OCI-LY3 (cell line): Measurements from ENCODE around the gene KCNMB1.
A peak's percentile ranks its signal among the peaks of the same experiment; 100 is the strongest.

ENCODE experiments used
- H2AFZ ChIP-seq: fragments of 200-600, 300-600 bp; shearing (Covaris generic); 2 replicates; pipeline ENCODE4 v1.6.0; 2014; ENCODE audit warnings: antibody characterized with exemption, low read depth, low read length
- H3K27ac ChIP-seq: fragments of 200-600, 300-600 bp; sonication (generic); 2 replicates; pipeline ENCODE4 v1.5.1; 2014; ENCODE audit warnings: mild to moderate bottlenecking, low read length, moderate library complexity, mixed read lengths
- H3K27me3 ChIP-seq: fragments of 200-600, 300-600 bp; sonication (generic); 2 replicates; pipeline ENCODE4 v1.6.1; 2014; ENCODE audit warnings: low read depth, low read length, mixed read lengths
- H3K36me3 ChIP-seq: fragments of 200-600, 300-600 bp; sonication (generic); replicated peaks from 2 replicates; pipeline ENCODE3; 2014; ENCODE audit warnings: low read depth, low read length, mixed read lengths
- H3K4me1 ChIP-seq: fragments of 300-600, 200-600 bp; sonication (generic); 2 replicates; pipeline ENCODE4 v1.6.1; 2014; ENCODE audit warnings: low read length, mixed read lengths
- H3K4me2 ChIP-seq: fragments of 200-600, 300-600 bp; sonication (generic); 2 replicates; pipeline ENCODE4 v1.6.1; 2014; ENCODE audit warnings: low read length, mixed read lengths
- H3K4me3 ChIP-seq: fragments of 300-600, 200-600 bp; sonication (generic); 2 replicates; pipeline ENCODE4 v1.5.1; 2014; ENCODE audit warnings: antibody characterized with exemption, mild to moderate bottlenecking, low read length, moderate library complexity
- H3K79me2 ChIP-seq: fragments of 300-600, 200-600 bp; shearing (Covaris generic); 2 replicates; pipeline ENCODE4 v1.6.1; 2014; ENCODE audit warnings: mild to moderate bottlenecking, low read length, mixed read lengths
- H3K9ac ChIP-seq: fragments of 300-600, 200-600 bp; shearing (Covaris generic); 2 replicates; pipeline ENCODE4 v1.6.0; 2014; ENCODE audit warnings: mild to moderate bottlenecking, low read length, moderate library complexity
- H3K9me3 ChIP-seq: fragments of 200-600, 300-600 bp; shearing (Covaris generic); 2 replicates; pipeline ENCODE4 v1.6.1; 2014; ENCODE audit warnings: low read length, mixed read lengths; ENCODE audit not compliant: insufficient read depth
- H4K20me1 ChIP-seq: fragments of 200-600, 300-600 bp; sonication (generic); 2 replicates; pipeline ENCODE4 v1.6.1; 2016; ENCODE audit warnings: low read length, mixed read lengths; ENCODE audit not compliant: insufficient read depth
- CTCF ChIP-seq: fragments of 200-600, 300-600 bp; sonication (generic); IDR thresholded peaks from 2 replicates; pipeline ENCODE4 v1.5.1; 2014; ENCODE audit warnings: antibody characterized with exemption, low read length, low read depth
- EZH2phosphoT487 ChIP-seq: fragments of 200-600 bp; shearing (Covaris generic); IDR thresholded peaks from 2 replicates; pipeline ENCODE4 v1.6.1; 2018; ENCODE audit warnings: antibody characterized with exemption, mixed run types, low read depth

KCNMB1 gene

GRCh38 chr5:170362102-170362501 is 27.1 kb downstream of the KCNMB1 start:
- Histone ChIP-seq H4K20me1 (no peaks in the 10 kb centered on the region), H3K36me3 (no peaks in the 10 kb centered on the region), H3K9me3 (no peaks in the 10 kb centered on the region), H2AFZ (no peak overlapping the region), H3K27ac (no peak overlapping the region), H3K4me3 (no peak overlapping the region), H3K4me1 (peaks cover 34% of the 10 kb centered on the region), H3K4me2 (no peak overlapping the region), H3K79me2 (no peaks in the 10 kb centered on the region), H3K27me3 (no peaks in the 10 kb centered on the region), H3K9ac (no peak overlapping the region)
- TF ChIP-seq CTCF (no peak), EZH2phosphoT487 (no peak)

- H3K27me3 ChIP-seq = no peaks in the 10 kb centered on the region
- no peaks in the 10 kb centered on the region for H4K20me1 ChIP-seq
- no peak overlapping the region for H3K27ac ChIP-seq
- H3K4me1 ChIP-seq = peaks cover 34% of the 10 kb centered on the region
- H3K36me3 ChIP-seq = no peaks in the 10 kb centered on the region
- H3K4me3 ChIP-seq = no peak overlapping the region
- H2AFZ ChIP-seq = no peak overlapping the region
- H3K9ac ChIP-seq = no peak overlapping the region
- TF ChIP-seq CTCF (no peak), EZH2phosphoT487 (no peak)
- H3K79me2 ChIP-seq = no peaks in the 10 kb centered on the region
- H3K9me3 ChIP-seq = no peaks in the 10 kb centered on the region
- no peak overlapping the region for H3K4me2 ChIP-seq
Measured at GRCh38 chr5:170361616-170362015, 27.6 kb downstream of the KCNMB1 start.

- H3K9ac ChIP-seq = no peak overlapping the region
- H3K27me3 ChIP-seq = no peaks in the 10 kb centered on the region
- no peak overlapping the region for H3K27ac ChIP-seq
- H2AFZ ChIP-seq = peak overlapping the region; percentile 62; the same call in 1 of the 2 replicates
- TF ChIP-seq EZH2phosphoT487 = no peak
- peak overlapping the region; percentile 37 for H3K4me2 ChIP-seq
- H3K9me3 ChIP-seq = no peaks in the 10 kb centered on the region
- no peaks in the 10 kb centered on the region for H4K20me1 ChIP-seq
- peaks cover 34% of the 10 kb centered on the region for H3K4me1 ChIP-seq
- no peak overlapping the region for H3K4me3 ChIP-seq
- H3K79me2 ChIP-seq = no peaks in the 10 kb centered on the region
- no peaks in the 10 kb centered on the region for H3K36me3 ChIP-seq
Measured at GRCh38 chr5:170361116-170361515, 28.1 kb downstream of the KCNMB1 start.

- no peak for TF ChIP-seq EZH2phosphoT487
- no peak for TF ChIP-seq CTCF
- no peak overlapping the region for H3K9ac ChIP-seq
Measured at GRCh38 chr5:170360709-170361108, 28.5 kb downstream of the KCNMB1 start.

GRCh38 chr5:170357955-170358444 is 31.2 kb downstream of the KCNMB1 start:
- Histone ChIP-seq H3K36me3 (no peaks in the 10 kb centered on the region), H3K4me1 (peaks cover 34% of the 10 kb centered on the region), H3K9ac (no peak overlapping the region), H3K27me3 (peaks cover 11% of the 10 kb centered on the region), H3K9me3 (no peaks in the 10 kb centered on the region), H3K27ac (no peak overlapping the region), H3K4me3 (no peak overlapping the region), H3K79me2 (no peaks in the 10 kb centered on the region), H4K20me1 (no peaks in the 10 kb centered on the region), H3K4me2 (no peak overlapping the region), H2AFZ (no peak overlapping the region; the same call in 1 of the 2 replicates)
- TF ChIP-seq CTCF = no peak
- TF ChIP-seq EZH2phosphoT487 = no peak

More at GRCh38 chr5:170360709-170361108, 28.5 kb downstream of the KCNMB1 start:
- Histone ChIP-seq H3K27me3 (no peaks in the 10 kb centered on the region), H3K4me2 (peak overlapping the region; percentile 37), H3K36me3 (no peaks in the 10 kb centered on the region), H3K4me1 (peaks cover 34% of the 10 kb centered on the region), H3K9me3 (no peaks in the 10 kb centered on the region), H3K79me2 (no peaks in the 10 kb centered on the region), H4K20me1 (no peaks in the 10 kb centered on the region), H2AFZ (peak overlapping the region; percentile 62; the same call in 1 of the 2 replicates), H3K27ac (no peak overlapping the region), H3K4me3 (no peak overlapping the region)
